ENCODE results near the gene RPGRIP1L.

RPGRIP1L gene

DNA sequence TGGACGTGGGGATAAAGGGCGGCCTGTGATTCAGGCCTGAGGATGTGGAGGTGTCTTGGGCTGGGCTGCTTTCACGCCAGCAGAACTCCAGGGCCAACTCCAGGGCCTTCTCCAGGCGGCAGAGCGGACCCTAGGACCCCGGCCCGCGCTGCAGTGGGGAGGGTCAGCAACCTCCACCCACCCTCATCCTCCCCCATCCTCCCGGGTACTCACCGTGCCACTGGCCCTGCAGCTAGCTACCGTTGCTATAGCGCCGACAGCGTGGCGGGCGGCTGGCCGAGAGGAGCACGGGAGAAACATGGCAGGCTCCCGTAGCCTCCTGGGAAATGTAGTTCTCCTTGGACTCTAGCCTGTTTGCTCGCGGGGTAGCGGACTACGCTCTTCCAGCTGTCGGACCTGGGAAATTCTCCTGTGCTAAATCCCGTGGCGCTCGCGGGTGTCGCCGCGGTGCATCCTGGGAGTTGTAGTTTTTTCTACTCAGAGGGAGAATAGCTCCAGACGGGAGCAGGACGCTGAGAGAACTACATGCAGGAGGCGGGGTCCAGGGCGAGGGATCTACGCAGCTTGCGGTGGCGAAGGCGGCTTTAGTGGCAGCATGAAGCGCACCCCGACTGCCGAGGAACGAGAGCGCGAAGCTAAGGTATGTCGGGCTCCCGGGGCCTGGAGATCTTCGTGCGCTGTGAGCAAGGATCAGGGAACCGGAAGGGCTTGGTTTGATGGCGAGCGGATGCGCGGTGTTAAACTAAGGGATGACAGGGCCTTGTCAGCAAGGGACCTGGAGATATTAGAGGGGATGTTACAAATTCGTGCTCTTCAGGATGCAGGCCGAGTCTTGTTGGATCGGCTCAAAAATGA is at the start of gene RPGRIP1L, which contains the start of gene FTO:
Gene RPGRIP1L (minus strand): TSS at position 270 of the 855 bp plus-strand sequence. CDS start 3,136 bp downstream, outside the sequence.
Gene FTO (plus strand): TSS at position 567 of the 855 bp plus-strand sequence.
- DNase-seq (ENCODE audit: low spot score), result peak; percentile 94

DNA sequence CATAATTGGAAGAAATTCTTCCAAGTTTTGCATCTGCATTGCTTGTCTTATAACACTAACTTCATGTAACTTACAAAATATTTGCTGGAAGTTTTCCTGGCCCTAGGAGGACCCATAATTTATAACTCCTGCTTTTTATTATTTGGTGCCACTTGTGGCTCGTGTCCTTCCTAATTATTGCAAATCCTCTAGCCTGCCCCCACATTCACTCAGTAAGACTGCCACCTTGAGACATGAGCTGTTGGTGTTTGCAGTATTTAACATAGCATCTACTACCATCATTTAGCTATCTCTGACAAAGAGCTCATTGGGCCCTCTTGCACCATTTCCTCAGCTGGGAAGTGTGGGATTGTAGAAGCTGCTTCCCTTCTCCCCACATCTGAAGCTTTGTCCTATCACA is 49.8 kb upstream of the RPGRIP1L start:
- DNase-seq (ENCODE audit: low spot score), result no peak

DNA sequence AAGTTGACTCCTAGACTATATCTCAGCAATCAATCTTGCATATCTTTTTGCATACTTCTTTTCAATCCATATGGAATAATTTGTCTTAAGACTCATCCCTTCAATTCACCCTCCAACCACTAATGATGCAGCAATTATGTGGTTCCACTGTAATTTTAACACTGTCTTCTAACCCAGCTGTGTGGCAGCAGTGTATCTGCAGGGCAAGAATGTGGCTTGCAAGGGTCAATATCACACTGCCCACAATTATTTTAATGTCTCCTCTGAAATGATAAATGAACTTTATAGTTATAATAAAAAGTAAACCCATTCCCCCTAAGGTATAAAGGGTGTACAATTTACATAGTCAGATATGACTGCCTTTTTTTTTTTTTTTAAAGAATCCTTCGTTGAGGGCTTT is 48.9 kb upstream of the RPGRIP1L start:
- no peak for DNase-seq (ENCODE audit: low spot score)

DNA sequence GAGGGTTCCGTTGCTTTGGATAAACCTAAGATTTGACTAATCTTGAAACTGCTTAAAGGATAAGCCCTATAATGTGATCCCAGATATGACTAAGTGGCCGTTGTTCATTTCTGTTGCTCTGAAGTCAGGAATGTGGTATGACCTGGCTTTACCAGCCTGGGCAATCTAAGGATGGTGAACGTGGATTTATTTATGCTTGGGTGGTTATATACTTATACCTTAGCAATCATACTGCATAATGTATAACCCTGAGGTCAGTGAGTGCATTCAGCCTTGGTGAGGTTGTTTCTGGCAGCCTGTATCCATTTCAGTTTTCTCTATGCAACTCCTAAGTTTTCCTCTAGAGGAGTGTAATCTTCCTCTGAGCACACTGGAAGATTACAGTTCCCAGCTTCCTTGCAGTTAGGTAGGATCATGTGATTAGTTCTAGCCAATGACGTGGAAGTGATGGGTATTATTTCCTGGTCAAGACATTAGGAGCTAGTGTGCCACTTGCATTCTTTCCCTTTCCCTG is 42.2 kb upstream of the RPGRIP1L start:
- no peak for DNase-seq (ENCODE audit: low spot score)

DNA sequence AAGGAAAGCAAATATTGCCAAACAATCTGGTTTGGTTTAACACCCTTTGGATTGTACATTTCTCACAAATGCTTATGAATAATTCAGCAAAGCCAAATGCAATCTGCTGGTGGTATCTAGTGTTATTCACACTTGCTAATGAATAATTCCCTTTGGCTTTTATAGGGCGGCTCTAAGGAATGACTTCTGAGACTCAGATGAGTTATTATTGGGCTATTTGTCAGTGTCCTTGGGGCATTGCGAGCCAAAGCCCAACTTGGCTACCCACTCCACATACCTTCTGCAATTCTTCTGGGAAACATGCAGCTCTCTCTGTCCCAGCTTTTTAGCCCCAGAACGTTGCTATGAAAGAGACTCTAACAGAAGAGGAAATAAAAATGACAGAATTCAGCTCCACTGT is 41.4 kb upstream of the RPGRIP1L start:
- no peak for DNase-seq (ENCODE audit: low spot score)

DNA sequence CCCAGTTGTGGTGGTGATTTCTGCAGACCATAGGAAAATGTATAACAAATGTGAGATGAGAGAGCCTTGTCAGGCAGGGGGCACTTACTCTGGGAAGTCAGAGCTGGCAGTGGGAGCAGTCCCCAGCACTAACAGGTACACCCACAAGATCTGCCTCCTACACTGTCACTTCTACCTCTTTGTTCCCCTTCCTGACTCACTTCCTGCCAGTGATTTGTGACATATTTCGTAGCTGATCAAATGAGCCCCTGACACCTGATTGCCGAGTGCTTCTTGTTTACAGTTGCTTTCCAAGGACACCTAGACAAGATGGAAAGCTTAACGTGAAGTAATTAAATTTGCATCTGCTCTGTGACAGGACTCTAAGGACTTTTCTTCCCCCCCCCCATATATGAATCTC is 40.8 kb upstream of the RPGRIP1L start:
- DNase-seq (ENCODE audit: low spot score), result no peak

DNA sequence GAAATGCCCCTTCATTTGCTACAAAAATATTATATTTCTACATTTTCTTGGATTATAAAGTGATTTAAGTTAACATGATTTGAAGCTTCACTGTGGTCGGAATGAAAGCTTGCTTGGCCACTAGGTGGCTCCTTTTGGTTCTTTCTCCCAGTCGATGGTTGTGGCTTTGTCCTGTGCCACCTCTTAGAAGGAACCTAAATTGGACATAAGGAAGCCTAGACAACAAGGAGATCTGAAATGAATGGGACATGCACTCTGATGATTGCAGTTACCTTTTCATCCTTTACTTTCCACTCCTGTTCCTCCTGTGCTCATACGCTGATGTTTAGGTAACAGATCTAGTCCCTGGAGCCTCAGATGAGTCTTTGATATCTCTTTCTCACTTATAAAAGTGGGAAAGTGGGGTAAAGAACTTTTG is 39.5 kb upstream of the RPGRIP1L start:
- no peak for DNase-seq (ENCODE audit: low spot score)

DNA sequence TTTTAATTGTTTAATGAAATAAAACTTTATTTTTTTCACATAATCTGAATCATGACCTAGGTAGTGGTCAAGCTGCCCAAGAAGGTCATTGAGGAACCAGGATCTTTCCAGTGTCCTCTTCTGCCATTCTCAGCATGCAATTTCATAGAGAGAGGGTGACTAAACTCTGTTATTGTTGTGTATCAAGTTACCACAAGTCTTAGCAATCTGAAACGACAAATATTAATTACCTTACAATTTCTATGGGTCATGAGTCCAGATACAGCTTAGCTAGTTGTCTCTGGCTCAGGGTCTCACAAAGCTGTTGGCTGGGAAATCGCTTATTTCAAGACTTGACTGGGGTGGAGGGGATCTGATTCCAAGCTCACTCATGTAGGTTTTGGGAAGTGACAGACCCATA is 37.9 kb upstream of the RPGRIP1L start:
- no peak for DNase-seq (ENCODE audit: low spot score)

DNA sequence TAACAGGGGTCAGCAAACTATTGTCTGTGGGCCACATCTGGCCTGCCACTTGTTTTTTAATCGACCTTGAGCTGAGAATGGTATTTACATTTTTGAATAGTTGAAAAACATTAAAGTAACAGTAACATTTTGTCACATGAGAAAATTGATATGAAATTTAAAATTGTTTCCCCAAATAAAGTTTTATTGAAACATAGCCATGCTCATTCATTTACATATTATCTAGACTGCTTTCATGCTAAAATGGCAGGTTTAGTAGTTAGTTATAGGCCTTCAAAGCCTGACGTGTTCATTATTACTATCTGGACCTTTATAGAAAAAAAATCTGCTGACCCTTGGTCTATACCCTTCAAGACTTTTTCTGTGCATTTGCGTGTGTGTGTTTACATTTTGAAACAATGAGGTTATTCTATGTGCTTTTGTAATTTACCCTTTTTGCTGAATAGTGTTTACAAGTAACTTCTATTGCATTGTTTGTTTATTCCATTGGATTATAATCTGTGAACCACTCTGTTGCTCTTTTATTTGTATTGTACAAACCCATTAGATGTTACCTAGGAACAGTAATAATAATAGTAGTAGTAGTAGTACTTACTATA is 37.4 kb upstream of the RPGRIP1L start:
- DNase-seq (ENCODE audit: low spot score), result no peak

DNA sequence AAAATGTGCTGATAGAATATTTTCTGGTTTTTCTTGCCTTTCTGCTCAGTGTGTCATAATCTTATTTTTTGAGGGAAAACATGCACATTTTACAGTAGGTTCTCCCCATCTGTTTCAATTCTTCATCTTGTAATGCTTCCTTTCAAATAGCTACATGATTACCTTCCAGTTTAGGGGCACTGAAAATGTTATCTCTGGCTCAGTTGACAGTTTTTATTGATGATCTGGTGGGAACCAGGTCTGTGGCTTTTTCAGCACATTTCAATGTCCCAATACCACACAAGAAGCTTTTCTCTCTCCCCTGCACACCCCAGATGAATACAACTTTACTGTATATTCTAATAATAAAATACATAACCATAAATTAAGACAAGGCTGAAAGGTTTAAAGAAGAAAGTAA is 36.8 kb upstream of the RPGRIP1L start:
- DNase-seq (ENCODE audit: low spot score), result no peak

DNA sequence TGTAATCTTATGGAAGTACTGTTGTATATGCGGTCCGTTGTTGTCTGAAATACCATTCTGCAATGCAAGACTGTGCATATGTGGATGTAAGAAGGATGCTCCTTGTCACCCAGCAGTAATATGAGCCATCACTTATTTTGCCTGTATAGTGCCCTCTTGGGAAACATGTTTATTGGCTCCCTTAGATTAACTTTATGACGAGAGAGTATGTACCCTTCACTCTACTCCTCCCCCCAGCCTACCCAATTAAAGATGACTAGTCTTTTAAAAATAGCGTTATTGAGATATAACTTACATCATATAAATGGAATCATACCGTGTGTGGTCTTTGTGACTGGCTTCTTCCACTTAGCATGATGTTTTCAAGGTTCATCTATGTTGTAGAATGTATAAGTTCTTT is 33.9 kb upstream of the RPGRIP1L start:
- no peak for DNase-seq (ENCODE audit: low spot score)

DNA sequence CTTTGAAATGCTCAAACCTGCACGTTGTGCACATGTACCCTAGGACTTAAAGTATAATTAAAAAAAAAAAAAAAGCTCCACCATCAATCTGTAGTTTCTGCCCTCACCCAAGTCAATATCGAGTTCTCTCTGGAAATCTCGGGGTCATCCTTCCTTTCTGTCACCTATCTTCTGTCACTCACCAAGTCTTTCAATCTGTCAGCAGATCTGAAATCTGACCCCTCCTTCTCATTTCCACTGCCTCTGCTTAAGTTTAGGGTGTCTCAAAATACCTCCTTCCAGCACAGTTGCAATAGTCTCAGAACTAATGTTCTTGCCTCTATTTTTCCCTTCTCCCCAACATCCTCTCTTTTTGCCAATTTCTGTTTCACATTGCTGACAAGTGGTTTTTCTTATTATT is 32.6 kb upstream of the RPGRIP1L start:
- no peak for DNase-seq (ENCODE audit: low spot score)

DNA sequence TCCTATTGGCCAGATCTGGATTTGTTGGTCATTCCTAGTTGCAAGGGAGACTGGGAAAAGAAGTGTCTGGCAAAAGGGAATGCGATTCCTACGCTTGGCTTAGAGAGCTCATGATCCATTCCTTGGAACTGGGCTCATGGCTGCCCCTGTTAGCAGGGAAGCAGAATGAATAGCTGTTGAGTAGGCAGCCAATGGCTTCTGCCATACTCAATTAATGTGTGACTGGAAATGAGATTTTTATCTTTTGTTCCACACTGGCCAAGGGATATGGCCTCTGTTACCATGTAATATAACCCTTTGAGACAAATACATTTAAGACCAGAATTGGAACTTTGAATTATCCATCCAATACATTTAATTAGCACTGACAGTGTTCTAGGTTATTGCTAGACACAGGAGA is 31.2 kb upstream of the RPGRIP1L start:
- no peak for DNase-seq (ENCODE audit: low spot score)

DNA sequence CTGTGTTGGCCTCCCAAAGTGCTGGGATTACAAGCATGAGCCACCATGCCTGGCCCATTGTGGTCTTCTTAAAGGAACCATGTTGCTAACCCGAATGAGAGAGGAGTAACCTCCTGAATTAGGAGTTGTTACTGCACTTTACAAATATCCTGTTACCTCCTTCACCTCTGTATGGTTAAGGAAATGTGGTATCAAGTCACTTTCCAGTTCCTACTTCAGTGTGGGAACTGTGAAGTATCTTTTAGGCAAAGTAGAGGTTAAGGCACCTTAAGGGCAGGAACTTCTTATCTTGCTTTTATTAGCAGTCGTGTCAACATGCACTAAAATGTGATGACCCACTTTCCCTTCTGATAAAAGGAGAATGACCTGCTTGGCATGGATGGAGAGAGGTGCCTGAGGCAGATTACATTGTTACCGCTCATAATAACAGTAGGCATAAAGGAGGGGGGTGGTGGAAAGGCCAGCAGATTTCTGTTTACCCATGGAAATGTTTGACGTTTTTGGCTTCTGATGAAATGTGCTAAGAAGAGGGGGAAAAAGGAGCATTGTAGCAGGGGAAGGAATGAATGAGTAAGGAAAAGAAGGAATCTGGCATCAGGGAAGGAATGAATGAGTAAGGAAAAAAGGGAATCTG is 28.8 kb upstream of the RPGRIP1L start:
- DNase-seq (ENCODE audit: low spot score), result no peak

DNA sequence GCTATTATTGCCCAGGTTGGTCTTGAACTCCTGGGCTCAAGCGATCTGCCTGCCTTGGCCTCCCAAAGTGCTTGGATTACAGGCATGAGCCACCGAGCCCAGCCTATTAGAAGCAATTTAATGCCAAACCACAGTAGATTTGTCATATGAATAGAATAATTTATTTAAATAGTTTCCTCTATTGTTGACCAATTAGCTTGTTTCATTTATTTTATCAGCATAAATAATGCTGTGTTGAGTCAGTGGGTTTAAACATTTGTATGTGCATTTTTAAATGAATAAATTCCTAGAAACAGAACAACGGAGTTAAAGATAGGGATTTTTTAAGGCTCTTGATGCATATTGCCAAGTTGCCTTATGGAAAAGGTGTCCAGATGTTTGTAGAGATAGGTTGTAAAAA is 27.0 kb upstream of the RPGRIP1L start:
- no peak for DNase-seq (ENCODE audit: low spot score)

DNA sequence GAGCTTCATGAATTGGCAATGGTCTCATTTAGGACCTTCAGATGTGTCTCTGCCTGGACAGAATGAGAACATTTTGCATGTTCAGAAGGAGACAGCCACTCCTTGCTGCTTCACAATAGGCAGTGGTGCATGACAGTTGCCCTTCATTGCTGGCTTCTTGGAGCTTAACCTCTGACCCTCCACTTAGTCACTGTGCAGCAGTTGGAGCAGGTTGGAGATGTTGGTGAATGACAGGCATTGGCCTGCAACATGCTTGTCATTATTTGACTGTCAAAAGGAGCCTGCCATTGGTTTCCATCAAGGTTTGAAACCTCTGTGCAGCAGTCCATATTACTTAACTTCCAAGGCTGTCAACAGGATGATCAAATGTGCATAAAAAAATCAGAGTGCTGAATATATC is 23.0 kb upstream of the RPGRIP1L start:
- no peak for DNase-seq (ENCODE audit: low spot score)

DNA sequence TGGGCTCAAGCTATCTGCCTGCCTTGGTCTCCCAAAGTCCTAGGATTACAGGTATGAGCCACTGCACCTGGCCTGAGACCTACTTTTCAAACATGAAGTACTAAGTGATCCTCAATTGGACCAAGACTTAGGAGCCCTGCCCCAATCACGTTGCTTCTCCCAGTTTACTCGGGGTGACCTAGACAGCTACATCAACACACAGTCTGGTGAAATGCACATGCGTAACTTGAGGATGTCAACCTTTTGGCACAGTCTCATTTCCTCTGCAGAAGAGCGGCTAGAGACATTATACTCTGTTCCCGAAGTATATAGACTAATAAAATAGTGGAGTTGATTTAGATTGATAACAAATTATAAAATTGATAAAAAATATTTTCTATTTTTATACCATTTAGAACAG is 17.4 kb upstream of the RPGRIP1L start:
- DNase-seq (ENCODE audit: low spot score), result no peak

DNA sequence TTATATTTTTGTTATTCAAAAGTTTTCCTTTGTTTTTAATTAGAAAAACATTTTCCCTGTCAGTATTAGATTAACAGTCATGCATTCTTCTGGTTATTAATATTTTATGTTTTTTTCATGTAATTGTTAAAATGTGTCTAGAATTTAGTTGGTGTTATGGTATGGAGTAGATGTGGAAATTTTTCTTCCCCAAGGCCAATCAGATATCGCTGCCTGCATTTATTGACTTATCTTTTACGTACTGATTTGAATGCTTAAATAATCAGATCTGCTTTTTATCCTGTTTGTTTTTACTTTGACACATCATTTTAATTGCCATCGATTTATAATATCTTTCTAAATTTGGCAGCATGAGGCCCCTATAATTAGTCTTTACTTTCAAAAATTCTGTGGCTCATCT is 13.9 kb upstream of the RPGRIP1L start:
- DNase-seq (ENCODE audit: low spot score), result no peak

DNA sequence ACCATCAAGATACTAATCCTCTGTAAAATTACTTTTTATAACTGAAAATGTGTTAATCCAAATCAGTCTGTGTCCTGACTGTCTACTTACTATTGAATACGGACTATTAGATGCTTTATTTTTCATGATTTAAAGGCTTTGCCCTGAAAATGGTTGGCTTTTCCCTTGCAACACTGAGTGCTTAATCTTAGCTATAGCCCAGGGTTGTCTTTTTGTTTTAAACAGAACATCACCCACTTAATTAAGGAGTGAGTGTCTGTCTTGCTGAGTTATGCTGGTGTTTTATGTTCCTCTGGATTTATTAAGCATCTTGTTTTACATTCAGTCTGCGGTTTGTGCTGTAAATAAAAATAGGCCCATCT is 11.3 kb upstream of the RPGRIP1L start:
- DNase-seq (ENCODE audit: low spot score), result no peak

DNA sequence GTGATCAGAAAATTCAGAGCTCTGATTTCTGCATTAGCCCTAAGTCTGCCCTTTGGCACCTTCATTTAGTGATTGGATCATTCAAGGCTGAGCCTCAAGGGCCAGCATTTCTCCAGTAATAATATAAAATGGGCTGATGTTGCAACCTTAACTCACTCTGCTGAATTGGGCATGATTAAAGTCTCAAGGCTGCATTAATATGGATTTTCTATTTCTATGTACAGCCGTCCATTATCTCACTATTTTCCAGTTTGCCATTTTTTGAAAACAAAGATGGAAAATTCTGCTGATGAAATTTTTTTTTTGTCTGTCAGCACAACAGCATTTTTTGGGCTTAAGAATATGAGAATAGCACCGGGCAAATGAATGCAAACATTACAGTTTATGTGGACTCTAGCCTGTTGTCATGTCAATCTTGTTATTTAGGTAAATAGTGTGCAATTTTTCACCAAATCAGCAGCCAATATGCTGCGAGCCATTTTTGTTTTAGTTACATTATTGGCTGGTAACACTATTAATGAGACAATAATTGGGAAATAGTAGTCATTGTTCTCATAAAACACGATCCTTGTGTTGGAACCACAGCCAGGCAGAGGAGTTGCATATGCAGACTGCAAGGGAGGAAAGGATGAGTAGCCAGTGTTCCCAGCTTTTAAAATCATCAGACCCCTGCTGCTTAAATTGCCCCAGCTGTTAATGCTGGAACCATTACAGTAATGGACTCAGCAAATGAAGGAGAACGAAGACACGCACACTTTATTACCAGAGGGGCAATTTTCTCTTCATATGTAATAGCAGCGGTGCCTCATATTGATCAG is 10.8 kb upstream of the RPGRIP1L start:
- no peak for DNase-seq (ENCODE audit: low spot score)

DNA sequence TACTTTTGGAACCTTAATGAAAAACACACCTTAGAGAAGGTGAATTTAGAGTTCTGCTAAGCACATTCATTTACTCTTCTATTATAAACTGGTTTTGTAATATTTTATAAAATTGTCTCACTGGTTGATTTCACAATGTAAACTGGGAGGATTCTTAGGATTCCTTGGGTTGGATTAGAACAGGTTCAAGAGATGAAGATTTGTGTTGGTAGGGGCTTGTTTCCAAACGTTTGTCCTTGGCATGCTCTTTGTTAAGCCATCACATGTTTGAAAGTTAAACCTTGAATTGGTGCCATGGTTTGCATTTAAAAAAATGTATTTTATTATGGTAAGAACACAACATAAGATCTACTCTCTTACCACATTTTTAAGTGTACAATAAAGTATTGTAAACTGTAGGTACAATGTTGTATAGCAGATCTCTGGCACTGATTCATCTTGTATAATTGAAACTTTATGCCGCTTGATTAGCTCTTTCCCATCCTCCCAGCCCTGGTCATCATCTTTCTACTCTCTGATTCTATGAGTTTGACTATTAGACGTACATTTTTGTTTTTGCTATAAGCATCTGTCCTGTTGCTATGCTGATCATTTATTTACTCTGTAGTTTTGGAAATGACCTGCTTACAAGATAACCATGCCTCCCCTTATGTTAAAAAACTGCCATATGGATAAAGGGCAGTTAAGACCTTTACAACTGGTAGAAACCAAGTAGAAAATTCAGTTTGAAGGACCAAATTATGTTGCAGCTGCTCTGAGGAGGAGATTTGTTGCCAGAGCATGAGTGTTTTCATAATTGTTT is 9.9 kb upstream of the RPGRIP1L start:
- no peak for DNase-seq (ENCODE audit: low spot score)

Data from hepatic stellate cell (primary cell).